Neutrophil (primary cell): ENCODE data around the gene NLGN4X.

Source experiments
- H3K27ac ChIP-seq: fragments of 200-600 bp; sonication (generic); 2 replicates; pipeline ENCODE4 v1.5.1; 2016; ENCODE audit warnings: mild to moderate bottlenecking, moderate library complexity
- H3K27me3 ChIP-seq: fragments of 200-600 bp; sonication (generic); 2 replicates; pipeline ENCODE4 v1.6.0; 2016; ENCODE audit warnings: mild to moderate bottlenecking
- H3K36me3 ChIP-seq: fragments of 200-600 bp; sonication (generic); 2 replicates; pipeline ENCODE4 v1.5.1; 2017
- H3K4me1 ChIP-seq, 2 experiments: fragments of 200-600 bp in 1 of 2; sonication (generic) in 1 of 2; 1 replicate in 1 of 2; 2 replicates in 1 of 2; pipeline versions ENCODE4 v1.5.1 to v1.6.1; 2013 to 2016; ENCODE audit warnings: low read depth in 1 of 2, low read length in 1 of 2, mild to moderate bottlenecking in 1 of 2, moderate library complexity in 1 of 2; ENCODE audit not compliant: control insufficient read depth in 1 of 2, insufficient read depth in 1 of 2
- H3K4me3 ChIP-seq, 2 experiments: fragments of 200-600 bp in 1 of 2; sonication (generic) in 1 of 2; 1 replicate in 1 of 2; 2 replicates in 1 of 2; pipeline ENCODE4 v1.5.1; 2013 to 2016; ENCODE audit warnings: low read depth in 1 of 2, low read length in 1 of 2, mild to moderate bottlenecking in 1 of 2, moderate library complexity in 1 of 2
- H3K9me3 ChIP-seq: fragments of 200-600 bp; sonication (generic); 2 replicates; pipeline ENCODE4 v1.5.1; 2016
- CTCF ChIP-seq: fragments of 200-600 bp; sonication (generic); IDR thresholded peaks from 2 replicates; pipeline ENCODE4 v1.5.1; 2016; ENCODE audit warnings: antibody characterized with exemption

The NLGN4X gene

DNA sequence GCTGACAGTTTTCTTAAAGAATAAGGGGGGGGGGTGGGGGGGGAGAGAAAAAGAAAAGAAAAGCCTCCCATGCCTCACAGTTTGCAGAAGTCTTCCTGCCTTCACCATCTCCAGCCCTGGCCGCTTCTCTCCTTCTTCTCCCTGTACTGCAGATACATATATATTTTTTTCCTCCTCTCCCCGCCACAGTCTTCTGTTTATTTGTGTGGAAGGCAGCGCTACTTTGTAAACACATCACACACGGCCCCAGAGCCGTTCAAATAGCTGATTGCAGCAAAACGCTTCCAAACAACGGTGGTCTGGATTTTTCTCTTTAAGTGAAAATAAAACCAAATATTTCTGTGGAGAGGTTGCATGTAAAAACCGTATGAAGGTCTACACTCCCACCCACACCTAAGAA is 732 bp downstream of the NLGN4X start:
- H3K4me3 ChIP-seq = no peak overlapping the region
- no peaks in the 10 kb centered on the region for H3K36me3 ChIP-seq
- no peaks in the 10 kb centered on the region for H3K4me1 ChIP-seq
- H3K9me3 ChIP-seq = no peaks in the 10 kb centered on the region
- TF ChIP-seq CTCF = no peak
- peaks cover 45% of the 10 kb centered on the region for H3K27me3 ChIP-seq
- H3K27ac ChIP-seq = no peak overlapping the region

- H3K27ac ChIP-seq = no peak overlapping the region
- TF ChIP-seq CTCF = no peak
- no peaks in the 10 kb centered on the region for H3K36me3 ChIP-seq
- peaks cover 45% of the 10 kb centered on the region for H3K27me3 ChIP-seq
- H3K4me3 ChIP-seq = no peak overlapping the region
- H3K9me3 ChIP-seq = no peaks in the 10 kb centered on the region
- no peaks in the 10 kb centered on the region for H3K4me1 ChIP-seq
These were observed 1.2 kb downstream of the NLGN4X start for GRCh38 chrX:6227453-6227835.

DNA sequence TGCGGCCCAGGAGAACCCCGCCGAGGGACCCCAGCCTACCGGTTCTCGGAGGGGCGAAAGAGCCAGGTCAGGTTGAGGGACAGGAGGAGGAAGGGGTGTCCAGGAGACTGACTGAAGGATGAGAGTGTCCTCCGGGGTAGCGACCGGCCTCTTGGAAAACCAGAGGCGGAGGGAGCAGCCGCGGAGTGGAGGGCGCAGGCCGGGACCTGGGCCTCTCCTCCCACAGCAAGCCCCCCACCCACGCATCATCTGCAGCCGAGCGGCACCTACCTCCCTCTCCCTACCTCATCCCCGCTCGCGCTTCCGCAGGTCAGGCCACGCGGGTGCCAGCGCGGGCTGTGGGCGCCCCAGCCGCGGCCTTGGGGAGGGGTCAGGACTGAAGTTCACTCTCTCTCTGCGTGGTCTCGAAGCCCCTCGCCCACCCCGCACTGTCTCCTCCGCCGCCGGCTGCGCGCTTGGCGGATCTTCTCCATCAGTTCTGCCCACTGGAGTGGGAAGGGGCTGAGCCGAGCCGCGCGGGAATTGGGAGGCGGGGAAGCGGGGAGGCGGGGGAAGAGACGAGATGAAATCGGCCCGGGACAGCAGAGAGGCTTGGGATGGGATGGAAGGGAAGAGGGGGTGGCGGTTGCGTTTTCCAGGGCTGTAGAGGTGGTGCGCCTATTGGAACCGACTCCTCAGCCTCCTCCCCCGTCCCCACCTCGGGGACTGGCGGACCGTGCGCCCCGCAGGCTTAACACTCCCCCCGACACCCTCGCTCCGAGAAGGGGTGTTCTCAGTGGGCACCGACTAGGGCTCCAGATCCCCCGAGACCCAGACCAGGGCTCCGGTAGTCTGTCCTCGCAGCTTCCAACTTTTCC is 1.8 kb downstream of the NLGN4X start:
- no peaks in the 10 kb centered on the region for H3K9me3 ChIP-seq
- no peaks in the 10 kb centered on the region for H3K36me3 ChIP-seq
- no peak for TF ChIP-seq CTCF
- peaks cover 45% of the 10 kb centered on the region for H3K27me3 ChIP-seq
- no peaks in the 10 kb centered on the region for H3K4me1 ChIP-seq
- no peak overlapping the region for H3K27ac ChIP-seq
- H3K4me3 ChIP-seq = no peak overlapping the region

DNA sequence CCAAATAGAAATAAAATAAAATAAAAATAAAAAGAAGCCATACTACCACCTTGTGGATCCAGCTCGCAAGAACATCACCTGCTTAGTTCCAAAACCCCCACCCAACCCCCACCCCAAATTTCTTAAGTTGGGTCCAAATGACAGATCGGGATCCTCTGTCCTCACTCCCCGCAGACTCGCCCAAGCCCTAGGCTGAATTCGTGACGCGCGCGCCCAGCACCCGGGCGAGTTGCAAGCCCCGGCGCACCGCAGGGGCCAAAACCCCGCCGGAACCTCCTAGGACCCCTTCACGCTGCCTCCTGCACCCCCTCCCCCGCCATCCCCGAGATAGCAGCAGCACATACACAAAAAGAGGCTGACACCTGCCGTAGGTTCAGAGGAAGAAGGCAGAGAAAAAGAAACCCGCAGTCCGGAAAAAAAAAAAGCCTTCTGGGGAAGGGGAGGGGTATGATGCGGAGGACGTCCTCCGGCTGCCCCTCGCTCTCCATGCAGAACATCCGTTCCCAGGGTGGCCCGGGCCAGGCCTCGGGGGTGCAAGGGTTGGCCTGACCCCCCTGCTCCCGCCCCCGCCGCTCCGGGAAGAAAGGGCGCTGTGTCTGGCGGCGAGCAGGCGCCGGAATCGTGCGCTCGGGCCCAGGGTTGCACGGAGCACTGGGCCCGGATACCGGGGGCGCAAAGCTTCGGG is 2.6 kb downstream of the NLGN4X start:
- Histone ChIP-seq H3K27ac (no peak overlapping the region), H3K36me3 (no peaks in the 10 kb centered on the region), H3K4me1 (no peaks in the 10 kb centered on the region), H3K9me3 (no peaks in the 10 kb centered on the region), H3K27me3 (peaks cover 45% of the 10 kb centered on the region), H3K4me3 (no peak overlapping the region)
- TF ChIP-seq CTCF = no peak

GRCh38 chrX:6225288-6225910 is 3.3 kb downstream of the NLGN4X start:
- no peak overlapping the region for H3K4me3 ChIP-seq
- no peak for TF ChIP-seq CTCF
- H3K9me3 ChIP-seq = no peaks in the 10 kb centered on the region
- H3K4me1 ChIP-seq = no peaks in the 10 kb centered on the region
- no peaks in the 10 kb centered on the region for H3K36me3 ChIP-seq
- H3K27ac ChIP-seq = no peak overlapping the region
- H3K27me3 ChIP-seq = peaks cover 45% of the 10 kb centered on the region
